IMR-90 (cell line): Measurements from ENCODE around the gene EMD. TPM values are rescaled to one million over a fixed set of nuclear protein-coding genes. Genes with fewer than 3 reads are reported as not detected.

Experiments
- ATAC-seq: fragments of 200-7000 bp; cut with Tn5 transposase; 2 replicates; pipeline ENCODE4 v1.9.1; 2020; ENCODE audit warnings: low read depth, mild to moderate bottlenecking, moderate library complexity
- BruUV-seq: library from RNA; stranded (reverse); fragments of 400-500 nt; replicated peaks from 2 replicates; lab custom pipeline; 2021; lab: Mats Ljungman, UMichigan
- CTCF ChIA-PET: fragments of 300-600 bp; formaldehyde crosslinking; extraction: SDS; loops from one replicate; lab custom pipeline; 2021; ENCODE audit warnings: antibody characterized with exemption; lab: Yijun Ruan, JAX
- POLR2A ChIA-PET: fragments of 300-600 bp; sonication (Branson Sonifier 250); formaldehyde crosslinking; loops from one replicate; lab custom pipeline; 2022; ENCODE audit warnings: antibody characterized with exemption; ENCODE audit not compliant: unreplicated experiment; lab: Charles Lee
- DNase-seq: peaks from one replicate; pipeline ENCODE4 v3.0.0; 2013
- H2AFZ ChIP-seq: replicated peaks from 2 replicates; pipeline ENCODE3; 2013; ENCODE audit warnings: low read length, mild to moderate bottlenecking; ENCODE audit not compliant: poor library complexity
- H2AK5ac ChIP-seq: 2 replicates; pipeline ENCODE4 v1.6.1; 2013; ENCODE audit warnings: low read depth, low read length, inconsistent platforms
- H2AK9ac ChIP-seq: replicated peaks from 2 replicates; pipeline ENCODE3; 2013; ENCODE audit warnings: mild to moderate bottlenecking, low read depth, low read length, moderate library complexity; ENCODE audit not compliant: poor library complexity
- H2BK120ac ChIP-seq: 2 replicates; pipeline ENCODE4 v1.6.1; 2013; ENCODE audit warnings: low read depth, low read length, inconsistent platforms
- H2BK15ac ChIP-seq: 3 replicates; pipeline ENCODE4 v1.6.1; 2013; ENCODE audit warnings: low read depth, low read length, inconsistent platforms
- H2BK20ac ChIP-seq: 2 replicates; pipeline ENCODE4 v1.6.1; 2013; ENCODE audit warnings: low read depth, mild to moderate bottlenecking, inconsistent platforms, low read length, moderate library complexity
- H2BK5ac ChIP-seq: 2 replicates; pipeline ENCODE4 v1.6.1; 2013; ENCODE audit warnings: mild to moderate bottlenecking, low read depth, low read length, inconsistent platforms; ENCODE audit not compliant: poor library complexity, severe bottlenecking
- H3K14ac ChIP-seq: replicated peaks from 2 replicates; pipeline ENCODE4 v1.6.1; 2013; ENCODE audit warnings: low read depth, low read length, inconsistent platforms
- H3K18ac ChIP-seq: 2 replicates; pipeline ENCODE4 v1.6.1; 2013; ENCODE audit warnings: low read depth, low read length, control low read depth
- H3K23ac ChIP-seq: 2 replicates; pipeline ENCODE4 v1.6.1; 2013; ENCODE audit warnings: low read depth, low read length, inconsistent platforms
- H3K27ac ChIP-seq: 2 replicates; pipeline ENCODE4 v1.5.1; 2013; ENCODE audit warnings: mild to moderate bottlenecking, control low read depth, low read length; ENCODE audit not compliant: insufficient read depth
- H3K27me3 ChIP-seq: 2 replicates; pipeline ENCODE4 v1.6.1; 2013; ENCODE audit warnings: low read length; ENCODE audit not compliant: control insufficient read depth, insufficient read depth
- H3K36me3 ChIP-seq: 2 replicates; pipeline ENCODE4 v1.6.1; 2013; ENCODE audit warnings: low read length, mixed read lengths; ENCODE audit not compliant: control insufficient read depth, insufficient read depth
- H3K4ac ChIP-seq: 2 replicates; pipeline ENCODE4 v1.6.1; 2013; ENCODE audit warnings: low read depth, low read length, inconsistent platforms
- H3K4me1 ChIP-seq: 2 replicates; pipeline ENCODE4 v1.6.1; 2013; ENCODE audit warnings: low read length, mixed read lengths; ENCODE audit not compliant: control insufficient read depth, insufficient read depth
- H3K4me2 ChIP-seq: 2 replicates; pipeline ENCODE4 v1.6.1; 2013; ENCODE audit warnings: low read depth, mild to moderate bottlenecking, control low read depth, low read length, moderate library complexity
- H3K4me3 ChIP-seq: 2 replicates; pipeline ENCODE4 v1.5.1; 2013; ENCODE audit warnings: low read depth, mild to moderate bottlenecking, control low read depth, low read length, moderate library complexity; ENCODE audit not compliant: insufficient read depth
- H3K56ac ChIP-seq: 2 replicates; pipeline ENCODE4 v1.6.1; 2013; ENCODE audit warnings: low read length, inconsistent platforms; ENCODE audit not compliant: insufficient read depth; ENCODE audit errors: extremely low read depth
- H3K79me1 ChIP-seq, 2 experiments: 2 replicates each; pipeline ENCODE4 v1.6.1; 2013; ENCODE audit warnings: low read length in 2 of 2, inconsistent platforms in 1 of 2, low read depth in 1 of 2
- H3K9ac ChIP-seq: 2 replicates; pipeline ENCODE4 v1.6.1; 2013; ENCODE audit warnings: low read depth, low read length, control low read depth
- H3K9me1 ChIP-seq: 2 replicates; pipeline ENCODE4 v1.6.1; 2013; ENCODE audit warnings: low read length, inconsistent platforms; ENCODE audit not compliant: insufficient read depth
- H3K9me3 ChIP-seq: 2 replicates; pipeline ENCODE4 v1.6.1; 2013; ENCODE audit warnings: low read length; ENCODE audit not compliant: control insufficient read depth, insufficient read depth
- H4K20me1 ChIP-seq: 2 replicates; pipeline ENCODE4 v1.6.1; 2013; ENCODE audit warnings: low read length, inconsistent platforms; ENCODE audit not compliant: insufficient read depth
- H4K5ac ChIP-seq: 2 replicates; pipeline ENCODE4 v1.6.1; 2013; ENCODE audit warnings: mild to moderate bottlenecking, low read depth, low read length, control low read depth
- H4K8ac ChIP-seq, 2 experiments: 2 replicates each; pipeline ENCODE4 v1.6.1; 2013; ENCODE audit warnings: low read depth in 2 of 2, low read length in 2 of 2, control low read depth in 1 of 2, inconsistent platforms in 1 of 2
- H4K91ac ChIP-seq: 2 replicates; pipeline ENCODE4 v1.6.1; 2013; ENCODE audit warnings: low read depth, low read length, inconsistent platforms; ENCODE audit not compliant: insufficient read depth
- BHLHE40 ChIP-seq: fragments of 150-350 bp; IDR thresholded peaks from 2 replicates; pipeline ENCODE4 v1.6.1; 2016; ENCODE audit warnings: mild to moderate bottlenecking, low read depth, low read length
- CEBPB ChIP-seq: IDR thresholded peaks from 2 replicates; pipeline ENCODE4 v1.6.1; 2012; ENCODE audit warnings: low read depth, low read length, improper control_type of control experiment
- CHD1 ChIP-seq: IDR thresholded peaks from 2 replicates; pipeline ENCODE4 v1.6.1; 2012; ENCODE audit warnings: low read depth, low read length, improper control_type of control experiment
- ELK1 ChIP-seq: fragments of 150-350 bp; IDR thresholded peaks from 2 replicates; pipeline ENCODE4 v1.6.1; 2016; ENCODE audit warnings: low read depth, mild to moderate bottlenecking, low read length, moderate library complexity, borderline replicate concordance
- FOS ChIP-seq: fragments of 150-350 bp; IDR thresholded peaks from 2 replicates; pipeline ENCODE4 v1.6.1; 2016; ENCODE audit warnings: low read depth, low read length
- MAFK ChIP-seq: IDR thresholded peaks from 2 replicates; pipeline ENCODE4 v1.6.1; 2012; ENCODE audit warnings: low read depth, low read length, improper control_type of control experiment
- RAD21 ChIP-seq: IDR thresholded peaks from 2 replicates; pipeline ENCODE4 v1.6.1; 2012; ENCODE audit warnings: low read length, improper control_type of control experiment
- RCOR1 ChIP-seq: IDR thresholded peaks from 2 replicates; pipeline ENCODE4 v1.6.1; 2012; ENCODE audit warnings: mild to moderate bottlenecking, low read length, improper control_type of control experiment; ENCODE audit not compliant: insufficient replicate concordance
- RFX5 ChIP-seq: IDR thresholded peaks from 2 replicates; pipeline ENCODE4 v1.8.0; 2012; ENCODE audit warnings: low read depth, mild to moderate bottlenecking, low read length, moderate library complexity
- SMC3 ChIP-seq: fragments of 150-350 bp; IDR thresholded peaks from 2 replicates; pipeline ENCODE4 v1.6.1; 2016; ENCODE audit warnings: low read depth, mild to moderate bottlenecking, antibody characterized with exemption, low read length, moderate library complexity
- USF2 ChIP-seq: fragments of 150-350 bp; IDR thresholded peaks from 2 replicates; pipeline ENCODE4 v1.6.1; 2017; ENCODE audit warnings: mild to moderate bottlenecking, antibody characterized with exemption, low read length, low read depth
- WGBS, 2 experiments: methylation state at CpG; one replicate each; pipeline versions ENCODE4 v1.1.5 to v1.1.7; 2013; ENCODE audit warnings: missing lambda C conversion rate in 2 of 2; ENCODE audit not compliant: insufficient read length in 1 of 2; ENCODE audit errors: extremely low coverage in 2 of 2; 5-methylcytosine and 5-hydroxymethylcytosine counted together
- dilution Hi-C: fragments of 300-500 bp; cut with HindIII; formaldehyde crosslinking; loops from one replicate; pipeline ENCODE4 v1.14.3; 2018; ENCODE audit warnings: low sequenced_read_pairs; ENCODE audit not compliant: unreplicated experiment
- in situ Hi-C: fragments of 300-500 bp; cut with MboI; formaldehyde crosslinking; loops from 3 replicates; pipeline ENCODE4 v1.14.3; 2019; ENCODE audit warnings: low sequenced_read_pairs, inconsistent platforms, mixed read lengths
- intact Hi-C: fragments of 100-400 bp; cut with micrococcal nuclease; formaldehyde crosslinking; loops from 2 replicates; pipeline ENCODE4 v1.10.0; 2022
- polyA plus RNA-seq, 3 experiments: library from polyadenylated mRNA; depleted of rRNA; stranded (reverse); fragments of >200 nt; gene quantifications; 2 replicates each; pipeline ENCODE4 v1.2.3, GENCODE V29; 2012; ENCODE audit warnings: low replicate concordance in 1 of 3
- total RNA-seq: library from RNA; depleted of rRNA; stranded (reverse); fragments of >200 nt; gene quantifications from 2 replicates; pipeline ENCODE4 v1.2.3, GENCODE V29; 2012

Gene EMD
- total and polyA plus RNA-seq, 2 of the 4 experiments (the other 2 are of a cell fraction): 9.9 to 80.6 TPM

- no TSS peak for BruUV-seq
- intact Hi-C loops: no loop called here
Observed at GRCh38 chrX:154402622-154403127, 23.6 kb downstream of the EMD start.

More at GRCh38 chrX:154402622-154403127, 23.6 kb downstream of the EMD start:
- Histone ChIP-seq H4K91ac (no peak overlapping the region), H2AK9ac (peak overlapping the region; percentile 8), H2AK5ac (no peak overlapping the region), H3K14ac (no peak overlapping the region), H3K23ac (no peak overlapping the region), H3K4me2 (no peak overlapping the region), H2BK5ac (no peak overlapping the region), H2BK120ac (no peak overlapping the region), H3K9ac (no peak overlapping the region), H3K9me3 (no peaks in the 10 kb centered on the region), H3K36me3 (peaks cover 21% of the 10 kb centered on the region), H3K4me1 (0 out of 2 replicates have a peak, but pooled peaks cover 2% of the 10 kb centered on the region), H3K4me3 (no peak overlapping the region), H3K4ac (no peak overlapping the region), H2AFZ (no peak overlapping the region), H2BK20ac (no peak overlapping the region), H4K8ac (no peak overlapping the region), H3K18ac (no peak overlapping the region), H3K9me1 (no peaks in the 10 kb centered on the region), H4K5ac (no peak overlapping the region), H4K20me1 (peaks cover 44% of the 10 kb centered on the region), H3K27ac (no peak overlapping the region), H3K27me3 (no peaks in the 10 kb centered on the region), H2BK15ac (no peak overlapping the region), H3K56ac (no peak overlapping the region), H3K79me1 (peaks cover 4 to 19% of the 10 kb centered on the region in 2 experiments; a peak in 2 of 4 replicates)
- dilution Hi-C loops: no loop called here
- CTCF ChIA-PET: no interaction called here
- TF ChIP-seq USF2 (no peak), RAD21 (no peak), BHLHE40 (no peak), MAFK (no peak), RCOR1 (no peak), CHD1 (no peak), ELK1 (no peak), FOS (no peak), CEBPB (no peak), RFX5 (no peak), SMC3 (no peak)
- 81% methylated on average over 12 of the region's 19 CpGs; no CpG with 5 or more reads in 1 of the 2 experiments for WGBS, 2 experiments
- POLR2A ChIA-PET: no interaction called here
- ATAC-seq (no peak), DNase-seq (no peak)
- in situ Hi-C loops: no loop called here
